Testis (tissue), 3 donors: ENCODE data around the gene VPS51. TPM values are rescaled to one million over a fixed set of nuclear protein-coding genes. Genes with fewer than 3 reads are reported as not detected.

Experiments used
- DNase-seq: peaks from one replicate; pipeline ENCODE4 v3.0.0-alpha.2; 2019
- H3K27ac ChIP-seq, 2 donors: fragments of 200-600 bp; sonication (generic); one replicate each; pipeline ENCODE4 v1.5.1; 2019
- H3K27me3 ChIP-seq: fragments of 200-600 bp; sonication (generic); one replicate; pipeline ENCODE4 v1.5.1; 2019
- H3K36me3 ChIP-seq: fragments of 200-600 bp; sonication (generic); one replicate; pipeline ENCODE4 v1.5.1; 2017; ENCODE audit warnings: low read depth; ENCODE audit errors: missing control alignments
- H3K4me1 ChIP-seq: fragments of 200-600 bp; sonication (generic); one replicate; pipeline ENCODE4 v1.5.1; 2019
- H3K4me3 ChIP-seq, 2 donors: fragments of 200-600 bp; sonication (generic); one replicate each; pipeline ENCODE4 v1.5.1; 2017 to 2019
- H3K9me3 ChIP-seq: fragments of 200-600 bp; sonication (generic); one replicate; pipeline ENCODE4 v1.5.1; 2017
- CTCF ChIP-seq, 3 experiments: fragments of 450-650 bp in 2 of 3; fragments of 200-600 bp in 1 of 3; sonication (generic) in 1 of 3; IDR thresholded peaks; one replicate each; pipeline ENCODE4 v1.5.1; 2016 to 2019; ENCODE audit warnings: antibody characterized with exemption in 3 of 3, mild to moderate bottlenecking in 2 of 3, moderate library complexity in 1 of 3
- POLR2A ChIP-seq: fragments of 450-650 bp; IDR thresholded peaks from one replicate; pipeline ENCODE4 v1.6.1; 2017; ENCODE audit warnings: antibody characterized with exemption, mild to moderate bottlenecking, moderate library complexity
- WGBS, 2 donors: methylation state at CpG; one replicate each; pipeline ENCODE4 v1.1.5; 2018; 5-methylcytosine and 5-hydroxymethylcytosine counted together
- intact Hi-C: fragments of 100-400 bp; cut with DNase I; formaldehyde crosslinking; loops from one replicate; pipeline ENCODE4 v1.15.1; 2023; ENCODE audit warnings: low total_unique reads
- polyA plus RNA-seq: library from polyadenylated mRNA; stranded (reverse); fragments of 350-450 nt; fragmentation: Illumina TruSeq; extraction: RNeasy Lipid Tissue Mini Kit (QIAGEN cat#74804); gene quantifications from one replicate; pipeline ENCODE4 v1.2.3, GENCODE V29; 2014; ENCODE audit warnings: low read depth, low replicate concordance; ENCODE audit not compliant: insufficient read depth
- total RNA-seq, 2 donors: library from RNA; depleted of rRNA; stranded (reverse); fragments of >200 nt; gene quantifications; one replicate each; pipeline ENCODE4 v1.2.3, GENCODE V29; 2016

VPS51 gene
- total and polyA plus RNA-seq, 3 donors from 2014 or later = 91.1 to 252 (median 173) TPM

GRCh38 chr11:65125197-65126056 lies 29.4 kb downstream of the VPS51 start:
- Histone ChIP-seq H3K36me3 (no peaks in the 10 kb centered on the region), H3K4me1 (peaks cover 12% of the 10 kb centered on the region), H3K9me3 (no peaks in the 10 kb centered on the region), H3K27me3 (no peaks in the 10 kb centered on the region), H3K27ac (no peak overlapping the region), H3K4me3 (no peak overlapping the region)
- intact Hi-C loops = no loop called here
- DNase-seq = no peak
- no peak for TF ChIP-seq CTCF (IDR thresholded peaks at IDR 0.05)
- TF ChIP-seq POLR2A = no peak
- 90 to 92% methylated on average over 12 of the region's 12 CpGs for WGBS, 2 donors

GRCh38 chr11:65126624-65127274 lies 30.7 kb downstream of the VPS51 start:
- TF ChIP-seq POLR2A = no peak
- no peak for TF ChIP-seq CTCF (IDR thresholded peaks at IDR 0.05)
- no peak overlapping the region for H3K27ac ChIP-seq
- WGBS, 2 donors = 83 to 85% methylated on average over 2 to 6 of the region's 6 CpGs
- no peak for DNase-seq
- no peaks in the 10 kb centered on the region for H3K27me3 ChIP-seq
- no peaks in the 10 kb centered on the region for H3K9me3 ChIP-seq
- no peak overlapping the region for H3K4me3 ChIP-seq
- no peaks in the 10 kb centered on the region for H3K36me3 ChIP-seq
- intact Hi-C loops = no loop called here
- H3K4me1 ChIP-seq = peaks cover 5% of the 10 kb centered on the region

GRCh38 chr11:65127473-65128181 lies 31.6 kb downstream of the VPS51 start:
- Histone ChIP-seq H3K27ac (no peak overlapping the region), H3K27me3 (no peaks in the 10 kb centered on the region), H3K4me1 (peaks cover 9% of the 10 kb centered on the region), H3K9me3 (no peaks in the 10 kb centered on the region), H3K4me3 (no peak overlapping the region), H3K36me3 (no peaks in the 10 kb centered on the region)
- intact Hi-C loops = no loop called here
- DNase-seq = no peak
- 79 to 82% methylated on average over 12 of the region's 12 CpGs for WGBS, 2 donors
- TF ChIP-seq POLR2A = no peak
- TF ChIP-seq CTCF (IDR thresholded peaks at IDR 0.05) = no peak

GRCh38 chr11:65128182-65129145 lies 32.5 kb downstream of the VPS51 start:
- no peak for TF ChIP-seq CTCF (IDR thresholded peaks at IDR 0.05)
- TF ChIP-seq POLR2A = no peak
- Histone ChIP-seq H3K27me3 (no peaks in the 10 kb centered on the region), H3K36me3 (no peaks in the 10 kb centered on the region), H3K27ac (no peak overlapping the region), H3K4me3 (no peak overlapping the region), H3K9me3 (no peaks in the 10 kb centered on the region), H3K4me1 (peaks cover 13% of the 10 kb centered on the region)
- 77 to 87% methylated on average over 14 to 15 of the region's 15 CpGs for WGBS, 2 donors
- DNase-seq = no peak
- intact Hi-C loops = no loop called here
